KMS-11 (cell line): ENCODE results near the gene FAM217B.

Source experiments
- H2AFZ ChIP-seq: fragments of 200-600 bp; sonication (generic); 2 replicates; pipeline ENCODE4 v1.6.1; 2016; ENCODE audit warnings: antibody characterized with exemption, mixed run types, low read depth
- H3K27ac ChIP-seq: fragments of 200-600 bp; sonication (generic); 2 replicates; pipeline ENCODE4 v1.6.1; 2016; ENCODE audit warnings: mild to moderate bottlenecking, mixed run types
- H3K27me3 ChIP-seq: fragments of 200-600 bp; sonication (generic); 2 replicates; pipeline ENCODE4 v1.6.1; 2017; ENCODE audit warnings: mild to moderate bottlenecking, low read depth, mixed run types, moderate library complexity; ENCODE audit not compliant: insufficient read depth
- H3K36me3 ChIP-seq: fragments of 200-600 bp; sonication (generic); 2 replicates; pipeline ENCODE4 v1.6.1; 2017; ENCODE audit warnings: mild to moderate bottlenecking, mixed run types; ENCODE audit not compliant: insufficient read depth
- H3K4me1 ChIP-seq: fragments of 200-600 bp; sonication (generic); 2 replicates; pipeline ENCODE4 v1.6.1; 2016; ENCODE audit warnings: mild to moderate bottlenecking, low read depth, mixed run types; ENCODE audit not compliant: poor library complexity, severe bottlenecking
- H3K4me2 ChIP-seq: fragments of 200-600 bp; sonication (generic); 2 replicates; pipeline ENCODE4 v1.7.0; 2016; ENCODE audit warnings: mild to moderate bottlenecking, mixed run types
- H3K4me3 ChIP-seq: fragments of 200-600 bp; sonication (generic); IDR thresholded peaks from 2 replicates; pipeline ENCODE4 v1.6.1; 2017; ENCODE audit warnings: low read depth, low read length, mixed read lengths; ENCODE audit not compliant: insufficient read depth
- H3K79me2 ChIP-seq: fragments of 200-600 bp; sonication (generic); 2 replicates; pipeline ENCODE4 v1.6.1; 2016; ENCODE audit warnings: low read depth, mixed run types; ENCODE audit not compliant: insufficient read depth
- H3K9ac ChIP-seq: fragments of 200-600 bp; sonication (generic); 2 replicates; pipeline ENCODE4 v1.6.1; 2016; ENCODE audit warnings: mild to moderate bottlenecking, mixed run types
- H4K20me1 ChIP-seq: fragments of 200-600 bp; sonication (generic); 2 replicates; pipeline ENCODE4 v1.6.1; 2016; ENCODE audit warnings: mild to moderate bottlenecking, mixed run types; ENCODE audit not compliant: insufficient read depth
- TF ChIP-seq, protein P1 (sequence below): fragments of 200-600 bp; sonication (generic); conservative IDR thresholded peaks from 2 replicates; pipeline ENCODE4 v1.6.1; 2017; ENCODE audit warnings: low read depth, mild to moderate bottlenecking, antibody characterized with exemption, low read length, moderate library complexity, mixed read lengths

The FAM217B gene

DNA sequence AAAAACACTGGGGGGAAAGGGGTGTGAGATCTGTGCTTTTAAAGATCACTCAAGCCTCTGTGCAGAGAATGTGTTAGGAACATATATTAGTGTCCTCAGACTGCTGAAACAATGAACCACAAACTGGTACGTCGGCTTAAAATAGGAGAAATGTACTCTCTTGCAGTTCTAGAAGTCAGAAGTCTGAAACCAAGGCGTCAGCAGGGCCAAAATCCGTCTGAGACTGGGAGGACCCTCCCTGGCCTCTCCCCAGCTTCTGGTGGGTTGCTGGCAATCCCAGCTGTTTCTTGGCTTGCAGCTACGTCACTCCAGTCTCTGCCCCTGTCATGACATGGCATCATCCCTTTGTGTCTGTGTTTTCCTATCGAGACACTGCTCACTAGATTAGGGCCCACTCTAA is 22.0 kb downstream of the FAM217B start:
- H3K79me2 ChIP-seq, result no peaks in the 10 kb centered on the region
- no peaks in the 10 kb centered on the region for H3K36me3 ChIP-seq
- H3K4me1 ChIP-seq, result no peaks in the 10 kb centered on the region
- no peak overlapping the region for H3K4me3 ChIP-seq
- H3K27me3 ChIP-seq, result no peaks in the 10 kb centered on the region
- H2AFZ ChIP-seq, result no peak overlapping the region
- H3K4me2 ChIP-seq, result no peak overlapping the region
- H4K20me1 ChIP-seq, result no peaks in the 10 kb centered on the region
- TF ChIP-seq, protein P1, sequence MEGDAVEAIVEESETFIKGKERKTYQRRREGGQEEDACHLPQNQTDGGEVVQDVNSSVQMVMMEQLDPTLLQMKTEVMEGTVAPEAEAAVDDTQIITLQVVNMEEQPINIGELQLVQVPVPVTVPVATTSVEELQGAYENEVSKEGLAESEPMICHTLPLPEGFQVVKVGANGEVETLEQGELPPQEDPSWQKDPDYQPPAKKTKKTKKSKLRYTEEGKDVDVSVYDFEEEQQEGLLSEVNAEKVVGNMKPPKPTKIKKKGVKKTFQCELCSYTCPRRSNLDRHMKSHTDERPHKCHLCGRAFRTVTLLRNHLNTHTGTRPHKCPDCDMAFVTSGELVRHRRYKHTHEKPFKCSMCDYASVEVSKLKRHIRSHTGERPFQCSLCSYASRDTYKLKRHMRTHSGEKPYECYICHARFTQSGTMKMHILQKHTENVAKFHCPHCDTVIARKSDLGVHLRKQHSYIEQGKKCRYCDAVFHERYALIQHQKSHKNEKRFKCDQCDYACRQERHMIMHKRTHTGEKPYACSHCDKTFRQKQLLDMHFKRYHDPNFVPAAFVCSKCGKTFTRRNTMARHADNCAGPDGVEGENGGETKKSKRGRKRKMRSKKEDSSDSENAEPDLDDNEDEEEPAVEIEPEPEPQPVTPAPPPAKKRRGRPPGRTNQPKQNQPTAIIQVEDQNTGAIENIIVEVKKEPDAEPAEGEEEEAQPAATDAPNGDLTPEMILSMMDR, result no peak
- no peak overlapping the region for H3K27ac ChIP-seq
- no peak overlapping the region for H3K9ac ChIP-seq

DNA sequence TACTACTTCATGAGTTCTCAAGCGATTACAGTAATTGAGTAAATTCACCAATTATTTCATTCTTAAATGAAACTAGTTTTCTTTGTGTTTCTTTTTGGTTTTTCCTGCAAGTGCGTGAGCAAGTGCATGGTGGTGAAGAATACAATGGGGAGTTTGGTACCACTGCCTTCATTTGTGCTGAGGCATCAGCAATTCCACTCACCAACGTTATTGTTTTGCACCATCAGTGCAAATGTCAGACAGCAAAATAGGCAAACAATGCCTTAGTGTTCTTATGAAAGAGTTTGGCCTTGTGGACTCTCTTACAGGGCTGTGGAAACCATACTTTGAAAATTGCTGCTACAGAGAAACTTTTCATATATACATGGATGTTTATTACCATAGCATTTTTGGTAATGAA is 26.2 kb downstream of the FAM217B start:
- Histone ChIP-seq H3K4me3 (no peak overlapping the region), H3K27me3 (no peaks in the 10 kb centered on the region), H3K4me2 (no peak overlapping the region), H3K79me2 (no peaks in the 10 kb centered on the region), H2AFZ (no peak overlapping the region), H3K4me1 (no peaks in the 10 kb centered on the region), H3K9ac (no peak overlapping the region), H3K36me3 (no peaks in the 10 kb centered on the region), H4K20me1 (no peaks in the 10 kb centered on the region), H3K27ac (no peak overlapping the region)
- TF ChIP-seq, protein P1, result no peak

DNA sequence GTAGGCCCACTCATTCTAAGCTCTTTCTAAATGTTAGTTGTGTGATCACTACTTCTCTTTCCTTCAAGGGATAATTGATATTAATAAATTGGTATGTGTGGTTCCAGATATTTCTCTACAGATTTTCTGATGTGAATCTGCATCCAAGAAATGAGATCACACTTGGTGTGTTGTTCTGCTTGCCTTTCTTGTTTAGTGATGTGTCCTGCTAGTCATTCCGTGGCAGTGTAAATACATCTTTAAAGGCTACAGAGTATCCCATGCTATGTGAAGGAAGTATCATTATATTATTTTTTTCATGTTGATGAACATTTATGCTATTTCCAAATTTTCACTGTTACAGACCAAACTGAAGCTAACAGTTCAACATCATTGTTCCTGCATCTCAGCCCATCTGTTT is 31.2 kb downstream of the FAM217B start:
- TF ChIP-seq, protein P1, result no peak
- no peaks in the 10 kb centered on the region for H3K4me1 ChIP-seq
- no peak overlapping the region for H3K27ac ChIP-seq
- no peaks in the 10 kb centered on the region for H3K79me2 ChIP-seq
- H3K4me2 ChIP-seq, result no peak overlapping the region
- H2AFZ ChIP-seq, result no peak overlapping the region
- no peak overlapping the region for H3K4me3 ChIP-seq
- H3K36me3 ChIP-seq, result no peaks in the 10 kb centered on the region
- H4K20me1 ChIP-seq, result no peaks in the 10 kb centered on the region
- H3K9ac ChIP-seq, result no peak overlapping the region
- no peaks in the 10 kb centered on the region for H3K27me3 ChIP-seq

DNA sequence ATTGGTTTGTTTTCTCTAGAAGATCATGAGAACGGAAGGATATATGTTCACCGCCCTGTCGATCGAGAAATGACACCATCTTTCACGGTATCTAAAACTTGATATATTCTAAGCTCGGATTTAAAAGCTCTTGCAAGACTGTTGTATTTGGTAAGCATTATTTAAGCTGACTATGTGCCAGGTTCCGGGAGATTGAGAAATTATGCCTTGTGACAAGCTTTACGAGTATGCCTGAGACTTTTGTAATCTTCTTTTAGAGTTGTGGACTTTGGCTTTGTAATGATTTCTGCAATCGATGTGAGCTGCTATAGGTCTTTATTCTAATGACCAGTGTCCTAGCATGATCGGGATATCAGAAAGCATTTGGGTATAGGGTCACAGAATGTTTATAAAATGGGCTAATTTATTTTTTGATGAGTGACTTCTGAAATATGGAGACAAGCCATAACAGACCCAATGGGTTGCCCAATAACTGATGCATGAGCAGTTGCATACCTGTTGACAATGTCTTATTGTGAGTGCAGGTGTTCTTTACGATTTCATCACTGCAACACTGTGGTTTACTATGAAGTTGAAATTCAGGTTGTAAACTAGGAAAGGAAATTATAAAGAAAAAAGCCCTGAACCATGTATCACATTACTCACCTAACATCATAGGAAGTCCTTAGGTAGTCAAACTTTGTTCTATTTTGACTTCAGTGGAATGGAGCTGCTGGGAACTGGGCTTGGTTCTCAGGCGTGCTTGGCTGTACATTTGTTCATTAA is 32.0 kb downstream of the FAM217B start:
- TF ChIP-seq, protein P1, result no peak
- Histone ChIP-seq H3K27me3 (no peaks in the 10 kb centered on the region), H3K4me1 (no peaks in the 10 kb centered on the region), H3K9ac (no peak overlapping the region), H3K36me3 (no peaks in the 10 kb centered on the region), H3K79me2 (no peaks in the 10 kb centered on the region), H3K4me3 (no peak overlapping the region), H3K27ac (no peak overlapping the region), H2AFZ (no peak overlapping the region), H3K4me2 (no peak overlapping the region), H4K20me1 (no peaks in the 10 kb centered on the region)
